GM13977 (cell line): Measurements from ENCODE around the gene MKI67.
"Not testable (repeated sequence)": the region's sequence is repeated elsewhere in the genome, so short reads cannot be mapped to it uniquely, and the experiment has no call there.

Experiments used
- DNase-seq: peaks from one replicate; pipeline ENCODE4 v3.0.0; 2012; ENCODE audit warnings: low spot score
- in situ Hi-C: fragments of 300-500 bp; cut with MboI; formaldehyde crosslinking; loops from one replicate; pipeline ENCODE4 v1.12.0; 2022; ENCODE audit warnings: low sequenced_read_pairs, low pct_unique_long_range_greater_than_20kb, mixed read lengths, inconsistent platforms; ENCODE audit not compliant: unreplicated experiment
- TF ChIP-seq, protein P1 (sequence below): IDR thresholded peaks from 2 replicates; pipeline ENCODE4 v1.5.1; 2012; ENCODE audit warnings: mild to moderate bottlenecking, control low read depth; ENCODE audit not compliant: insufficient read depth; ENCODE audit errors: extremely low read depth, missing control alignments

The MKI67 gene

GRCh38 chr10:128167926-128168520 is 41.8 kb upstream of the MKI67 start:
- in situ Hi-C loops = no loop called here
- TF ChIP-seq, protein P1, sequence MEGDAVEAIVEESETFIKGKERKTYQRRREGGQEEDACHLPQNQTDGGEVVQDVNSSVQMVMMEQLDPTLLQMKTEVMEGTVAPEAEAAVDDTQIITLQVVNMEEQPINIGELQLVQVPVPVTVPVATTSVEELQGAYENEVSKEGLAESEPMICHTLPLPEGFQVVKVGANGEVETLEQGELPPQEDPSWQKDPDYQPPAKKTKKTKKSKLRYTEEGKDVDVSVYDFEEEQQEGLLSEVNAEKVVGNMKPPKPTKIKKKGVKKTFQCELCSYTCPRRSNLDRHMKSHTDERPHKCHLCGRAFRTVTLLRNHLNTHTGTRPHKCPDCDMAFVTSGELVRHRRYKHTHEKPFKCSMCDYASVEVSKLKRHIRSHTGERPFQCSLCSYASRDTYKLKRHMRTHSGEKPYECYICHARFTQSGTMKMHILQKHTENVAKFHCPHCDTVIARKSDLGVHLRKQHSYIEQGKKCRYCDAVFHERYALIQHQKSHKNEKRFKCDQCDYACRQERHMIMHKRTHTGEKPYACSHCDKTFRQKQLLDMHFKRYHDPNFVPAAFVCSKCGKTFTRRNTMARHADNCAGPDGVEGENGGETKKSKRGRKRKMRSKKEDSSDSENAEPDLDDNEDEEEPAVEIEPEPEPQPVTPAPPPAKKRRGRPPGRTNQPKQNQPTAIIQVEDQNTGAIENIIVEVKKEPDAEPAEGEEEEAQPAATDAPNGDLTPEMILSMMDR = no peak
- no peak for DNase-seq

GRCh38 chr10:128167123-128167522 is 40.9 kb upstream of the MKI67 start:
- in situ Hi-C loops = not testable (repeated sequence)

GRCh38 chr10:128166151-128166550 is 39.9 kb upstream of the MKI67 start:
- no peak for DNase-seq
- TF ChIP-seq, protein P1 = no peak
- in situ Hi-C loops = no loop called here

More at GRCh38 chr10:128167123-128167522, 40.9 kb upstream of the MKI67 start:
- not testable (repeated sequence) for DNase-seq

DNA sequence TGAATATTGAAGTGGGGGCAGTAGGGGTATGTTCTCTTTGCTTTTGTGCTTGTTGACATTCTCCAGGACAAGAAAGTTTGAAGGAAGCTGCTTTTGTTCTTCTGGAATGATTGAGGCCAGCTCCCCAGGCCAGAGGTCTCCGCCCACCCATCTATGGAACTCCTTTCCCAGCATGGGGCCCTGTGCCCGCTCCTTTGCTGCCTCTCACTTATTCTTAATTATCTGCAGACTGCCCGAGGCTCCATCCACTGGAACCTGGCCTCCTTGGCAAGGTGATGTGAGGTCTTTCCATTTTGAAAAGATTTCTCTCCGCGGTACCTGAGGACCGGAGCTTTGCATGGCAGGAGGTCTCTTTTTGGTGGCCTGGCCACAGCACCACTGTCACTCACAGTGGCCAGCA is 39.3 kb upstream of the MKI67 start:
- TF ChIP-seq, protein P1 = no peak
- no peak for DNase-seq
- in situ Hi-C loops = no loop called here

- TF ChIP-seq, protein P1 = no peak
- in situ Hi-C loops = no loop called here
- DNase-seq = no peak
Measured at GRCh38 chr10:128163701-128164100, 37.5 kb upstream of the MKI67 start.

DNA sequence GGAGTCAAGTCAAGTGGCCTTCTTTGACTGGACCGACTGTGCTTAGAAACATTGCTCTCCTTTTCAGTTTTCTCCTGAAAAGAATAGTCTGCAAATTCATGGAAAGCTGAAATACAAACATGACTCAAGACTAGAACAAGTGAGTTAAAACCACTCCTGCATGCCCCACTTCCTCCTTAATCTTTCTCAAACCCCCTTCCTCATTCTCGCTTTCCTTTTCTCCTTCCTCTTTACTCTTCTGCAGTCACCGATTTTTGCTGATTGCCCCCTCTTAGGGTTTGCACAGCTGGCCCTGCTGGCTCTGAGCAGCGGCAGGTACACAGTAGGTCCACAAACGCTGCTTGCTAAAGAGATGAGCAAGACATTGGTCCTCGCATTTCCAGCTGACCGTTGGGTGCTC is 34.8 kb upstream of the MKI67 start:
- TF ChIP-seq, protein P1 = no peak
- DNase-seq = no peak
- in situ Hi-C loops = no loop called here

DNA sequence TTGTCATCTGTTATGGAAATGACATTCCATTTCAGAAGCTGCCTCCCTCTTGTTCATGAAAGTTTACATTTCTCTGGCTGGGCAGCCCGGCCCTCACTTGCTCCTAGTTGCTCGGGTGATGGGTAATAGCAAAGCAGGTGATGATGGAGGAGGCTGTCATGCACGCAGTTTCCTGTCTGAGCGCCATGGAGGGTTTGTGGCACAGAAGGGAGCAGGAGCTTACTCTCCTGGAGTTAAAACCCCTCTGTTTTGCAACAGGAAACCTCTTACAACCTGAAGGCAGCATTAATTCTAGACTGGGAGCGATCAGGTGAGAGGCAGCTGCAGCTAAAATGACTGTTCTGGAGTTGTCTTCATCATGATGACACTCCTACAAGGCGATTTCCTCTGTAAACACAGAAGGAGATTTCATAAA is 34.1 kb upstream of the MKI67 start:
- in situ Hi-C loops = no loop called here
- TF ChIP-seq, protein P1 = no peak
- no peak for DNase-seq
